Heart left ventricle (tissue), 13 donors: ENCODE measurements around the gene PTPRN2.

Source experiments
- CTCF ChIP-seq, 12 donors: fragments of 200-600 bp; sonication (generic) in 4 of 12; IDR thresholded peaks; one replicate each; pipeline versions ENCODE4 v1.5.0 to v1.8.0; 2018 to 2022; ENCODE audit warnings: antibody characterized with exemption in 12 of 12, mild to moderate bottlenecking in 5 of 12
- POLR2A ChIP-seq, 2 donors: fragments of 450-650 bp; IDR thresholded peaks; one replicate each; pipeline ENCODE4 v1.6.1; 2017; ENCODE audit warnings: antibody characterized with exemption in 2 of 2, mild to moderate bottlenecking in 2 of 2, moderate library complexity in 2 of 2
- donor health status: ischemic (EF 13 %, LVEDD 7.1; RV severe dilation, severe dysfunction).
- donor health status: DM: no; HTN: yes; CAD: no.
- donor health status: DM: no; HTN: no; CAD: no.
- donor health status: ischemic (EF 25% LVEDD 6.9; RV normal size, moderate dysfunction).
- donor health status: ischemic (EF 25% LVEDD 5.7; RV mildly dilated, moderate dysfunction).
- donor health status: ischemic (EF 35%, LVEDD 5.7; RV mildly dilated, moderate dysfunction).
- donor health status: nonischemic (EF 11% LVEDD 7.7; RV severe dilation, severe dysfunction).
- donor health status: DM: yes; HTN: yes; CAD: no.
- donor health status: PGD.
- donor health status: ischemic (EF 29% LVEDD 5.4; RV normal size, mild dysfunction).
- donor health status: nonischemic (EF 23%, LVEDD 6.1; RV moderate dilation, normal function).

- no peak for TF ChIP-seq POLR2A (IDR thresholded peaks at IDR 0.05)
- no peak for TF ChIP-seq CTCF (IDR thresholded peaks at IDR 0.05)
Observed at GRCh38 chr7:157569967-157570366, 1017.7 kb downstream of the PTPRN2 start.
